WTC11 (cell line): ENCODE measurements around the gene C16orf95. TPM values are rescaled to one million over a fixed set of nuclear protein-coding genes. Genes with fewer than 3 reads are reported as not detected.

Source experiments
- ATAC-seq: fragments of 200-7000 bp; cut with Tn5 transposase; 2 replicates; pipeline ENCODE4 v1.10.0; 2021; ENCODE audit warnings: mild to moderate bottlenecking, moderate library complexity
- CTCF ChIA-PET: fragments of 300-600 bp; sonication (Branson Sonifier 250); formaldehyde crosslinking; loops from one replicate; lab custom pipeline; 2021; ENCODE audit warnings: antibody characterized with exemption; lab: Charles Lee
- POLR2A ChIA-PET: fragments of 350-600 bp; sonication (Branson Sonifier 250); formaldehyde crosslinking; loops from one replicate; lab custom pipeline; 2021; ENCODE audit warnings: antibody characterized with exemption; lab: Charles Lee
- DNase-seq: peaks from one replicate; pipeline ENCODE4 v3.0.0; 2021; ENCODE audit warnings: low spot score
- H3K27ac Mint-ChIP-seq: 2 replicates; pipeline ENCODE4 v1.8.0; 2021; ENCODE audit warnings: mixed read lengths
- H3K27me3 Mint-ChIP-seq: 2 replicates; pipeline ENCODE4 v1.8.0; 2021; ENCODE audit warnings: low read depth, mild to moderate bottlenecking, moderate library complexity, mixed read lengths
- H3K36me3 Mint-ChIP-seq: 2 replicates; pipeline ENCODE4 v1.8.0; 2021; ENCODE audit warnings: mixed read lengths
- H3K4me1 Mint-ChIP-seq: 2 replicates; pipeline ENCODE4 v1.8.0; 2022; ENCODE audit warnings: mixed read lengths
- H3K4me3 Mint-ChIP-seq: 2 replicates; pipeline ENCODE4 v1.8.0; 2021; ENCODE audit warnings: mild to moderate bottlenecking, moderate library complexity, mixed read lengths
- H3K9me3 Mint-ChIP-seq: 2 replicates; pipeline ENCODE4 v1.8.0; 2021; ENCODE audit warnings: mixed read lengths
- CREB1 ChIP-seq: sonication (generic); formaldehyde crosslinking; IDR thresholded peaks from 2 replicates; pipeline ENCODE4 v1.8.0; 2023; ENCODE audit warnings: mild to moderate bottlenecking, missing genetic modification reagents
- GTF2I ChIP-seq: fragments of 250-450 bp; sonication (Bioruptor Pico); conservative IDR thresholded peaks from 2 replicates; pipeline ENCODE4 v1.4.0; 2021; ENCODE audit warnings: mild to moderate bottlenecking
- MYBL2 ChIP-seq: sonication (generic); formaldehyde crosslinking; IDR thresholded peaks from 2 replicates; pipeline ENCODE4 v1.8.1; 2023; ENCODE audit warnings: mild to moderate bottlenecking, moderate library complexity, missing genetic modification reagents
- NR1H2 ChIP-seq: sonication (generic); formaldehyde crosslinking; IDR thresholded peaks from 2 replicates; pipeline ENCODE4 v1.9.0; 2021; ENCODE audit warnings: mild to moderate bottlenecking, moderate library complexity, missing genetic modification reagents
- NR3C1 ChIP-seq: sonication (generic); formaldehyde crosslinking; conservative IDR thresholded peaks from 2 replicates; pipeline ENCODE4 v1.8.1; 2023; ENCODE audit warnings: low read depth, mild to moderate bottlenecking, missing genetic modification reagents
- RELA ChIP-seq: sonication (generic); formaldehyde crosslinking; IDR thresholded peaks from 2 replicates; pipeline ENCODE4 v1.8.1; 2022; ENCODE audit warnings: missing genetic modification reagents, mild to moderate bottlenecking, borderline replicate concordance
- RORB ChIP-seq: fragments of 250-450 bp; sonication (Bioruptor Pico); IDR thresholded peaks from 2 replicates; pipeline ENCODE4 v1.9.0; 2021; ENCODE audit warnings: mild to moderate bottlenecking
- ZNF232 ChIP-seq: sonication (generic); formaldehyde crosslinking; IDR thresholded peaks from 2 replicates; pipeline ENCODE4 v1.8.0; 2022; ENCODE audit warnings: mild to moderate bottlenecking, missing genetic modification reagents
- ZNF263 ChIP-seq: sonication (generic); formaldehyde crosslinking; IDR thresholded peaks from 2 replicates; pipeline ENCODE4 v1.8.1; 2022; ENCODE audit warnings: low read depth, mild to moderate bottlenecking, moderate library complexity, missing genetic modification reagents
- ZNF416 ChIP-seq: fragments of 250-450 bp; sonication (Bioruptor Pico); IDR thresholded peaks from 2 replicates; pipeline ENCODE4 v1.9.0; 2021; ENCODE audit warnings: mild to moderate bottlenecking, inconsistent platforms
- ZNF423 ChIP-seq: fragments of 250-450 bp; sonication (Bioruptor Pico); IDR thresholded peaks from 2 replicates; pipeline ENCODE4 v2.1.2; 2022; ENCODE audit warnings: mild to moderate bottlenecking, moderate library complexity
- ZNF671 ChIP-seq: fragments of 250-450 bp; sonication (Bioruptor Pico); IDR thresholded peaks from 2 replicates; pipeline ENCODE4 v1.8.0; 2021; ENCODE audit warnings: mild to moderate bottlenecking
- total RNA-seq: library from RNA; stranded (reverse); gene quantifications from 3 replicates; pipeline ENCODE4 v1.2.3, GENCODE V29; 2021
- TF ChIP-seq, protein P1 (sequence below): sonication (generic); formaldehyde crosslinking; IDR thresholded peaks from 2 replicates; pipeline ENCODE4 v1.8.1; 2023; ENCODE audit warnings: mild to moderate bottlenecking, missing genetic modification reagents, moderate library complexity
- TF ChIP-seq, protein P2 (sequence below): fragments of 250-450 bp; sonication (Bioruptor Pico); IDR thresholded peaks from 2 replicates; pipeline ENCODE4 v1.9.0; 2021; ENCODE audit warnings: mild to moderate bottlenecking
- TF ChIP-seq, protein P3 (sequence below): sonication (generic); formaldehyde crosslinking; IDR thresholded peaks from 2 replicates; pipeline ENCODE4 v1.8.1; 2023; ENCODE audit warnings: mild to moderate bottlenecking, missing genetic modification reagents
- TF ChIP-seq, protein P4 (sequence below): sonication (generic); formaldehyde crosslinking; IDR thresholded peaks from 2 replicates; pipeline ENCODE4 v1.8.0; 2022; ENCODE audit warnings: mild to moderate bottlenecking, missing genetic modification reagents
- TF ChIP-seq, protein P5 (sequence below): fragments of 250-450 bp; sonication (Bioruptor Pico); IDR thresholded peaks from 2 replicates; pipeline ENCODE4 v1.9.0; 2021; ENCODE audit warnings: mild to moderate bottlenecking, borderline replicate concordance
- TF ChIP-seq, protein P6 (sequence below): fragments of 250-450 bp; sonication (Bioruptor Pico); IDR thresholded peaks from 2 replicates; pipeline ENCODE4 v1.9.0; 2021; ENCODE audit warnings: mild to moderate bottlenecking
- TF ChIP-seq, protein P7 (sequence below): sonication (generic); formaldehyde crosslinking; IDR thresholded peaks from 2 replicates; pipeline ENCODE4 v1.8.1; 2023; ENCODE audit warnings: mild to moderate bottlenecking, missing genetic modification reagents
- TF ChIP-seq, protein P8 (sequence below): sonication (generic); formaldehyde crosslinking; IDR thresholded peaks from 2 replicates; pipeline ENCODE4 v1.8.0; 2023; ENCODE audit warnings: missing genetic modification reagents, mild to moderate bottlenecking, borderline replicate concordance

C16orf95 gene
- total RNA-seq, 1 experiment from 2014 or later: 5.7 TPM

DNA sequence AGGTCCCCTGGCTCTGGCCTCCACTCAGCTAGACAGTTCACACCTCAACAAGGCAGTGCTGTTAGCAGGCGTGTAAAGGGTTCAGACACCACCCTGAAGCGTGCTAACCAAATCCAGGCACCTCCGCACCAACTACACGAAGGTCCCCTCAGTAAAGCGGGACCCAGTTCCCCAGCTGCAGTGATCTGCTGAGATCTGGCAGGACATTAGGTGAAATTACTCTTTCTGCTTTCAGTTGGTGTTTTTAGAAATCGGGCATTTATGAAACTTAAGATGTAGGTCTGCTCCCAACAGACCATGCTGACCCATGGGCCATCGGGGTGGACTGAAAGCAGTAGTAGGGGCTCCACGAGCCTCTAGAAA, 39.3 kb upstream of the C16orf95 start:
- POLR2A ChIA-PET: interaction anchor here (0.7 kb wide), 1 partner anchor 17 kb away, joined by 6 read pairs; no protein-coding TSS in a partner anchor
- no peak overlapping the region for H3K4me3 Mint-ChIP-seq

More for the DNA sequence above, 39.3 kb upstream of the C16orf95 start:
- no peak for TF ChIP-seq RORB (CRISPR knock-in tag)
- TF ChIP-seq NR1H2: no peak
- no peak for TF ChIP-seq RELA (CRISPR knock-in tag)
- TF ChIP-seq, protein P1, sequence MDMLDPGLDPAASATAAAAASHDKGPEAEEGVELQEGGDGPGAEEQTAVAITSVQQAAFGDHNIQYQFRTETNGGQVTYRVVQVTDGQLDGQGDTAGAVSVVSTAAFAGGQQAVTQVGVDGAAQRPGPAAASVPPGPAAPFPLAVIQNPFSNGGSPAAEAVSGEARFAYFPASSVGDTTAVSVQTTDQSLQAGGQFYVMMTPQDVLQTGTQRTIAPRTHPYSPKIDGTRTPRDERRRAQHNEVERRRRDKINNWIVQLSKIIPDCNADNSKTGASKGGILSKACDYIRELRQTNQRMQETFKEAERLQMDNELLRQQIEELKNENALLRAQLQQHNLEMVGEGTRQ (CRISPR knock-in tag): no peak
- TF ChIP-seq ZNF232 (CRISPR knock-in tag): no peak
- TF ChIP-seq ZNF423 (CRISPR knock-in tag): no peak
- TF ChIP-seq, protein P2, sequence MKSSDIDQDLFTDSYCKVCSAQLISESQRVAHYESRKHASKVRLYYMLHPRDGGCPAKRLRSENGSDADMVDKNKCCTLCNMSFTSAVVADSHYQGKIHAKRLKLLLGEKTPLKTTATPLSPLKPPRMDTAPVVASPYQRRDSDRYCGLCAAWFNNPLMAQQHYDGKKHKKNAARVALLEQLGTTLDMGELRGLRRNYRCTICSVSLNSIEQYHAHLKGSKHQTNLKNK: no peak
- no peak for TF ChIP-seq NR3C1 (CRISPR knock-in tag)
- TF ChIP-seq CREB1: no peak
- TF ChIP-seq ZNF671 (CRISPR knock-in tag): no peak
- TF ChIP-seq, protein P3, sequence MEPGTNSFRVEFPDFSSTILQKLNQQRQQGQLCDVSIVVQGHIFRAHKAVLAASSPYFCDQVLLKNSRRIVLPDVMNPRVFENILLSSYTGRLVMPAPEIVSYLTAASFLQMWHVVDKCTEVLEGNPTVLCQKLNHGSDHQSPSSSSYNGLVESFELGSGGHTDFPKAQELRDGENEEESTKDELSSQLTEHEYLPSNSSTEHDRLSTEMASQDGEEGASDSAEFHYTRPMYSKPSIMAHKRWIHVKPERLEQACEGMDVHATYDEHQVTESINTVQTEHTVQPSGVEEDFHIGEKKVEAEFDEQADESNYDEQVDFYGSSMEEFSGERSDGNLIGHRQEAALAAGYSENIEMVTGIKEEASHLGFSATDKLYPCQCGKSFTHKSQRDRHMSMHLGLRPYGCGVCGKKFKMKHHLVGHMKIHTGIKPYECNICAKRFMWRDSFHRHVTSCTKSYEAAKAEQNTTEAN (CRISPR knock-in tag): no peak
- TF ChIP-seq, protein P4, sequence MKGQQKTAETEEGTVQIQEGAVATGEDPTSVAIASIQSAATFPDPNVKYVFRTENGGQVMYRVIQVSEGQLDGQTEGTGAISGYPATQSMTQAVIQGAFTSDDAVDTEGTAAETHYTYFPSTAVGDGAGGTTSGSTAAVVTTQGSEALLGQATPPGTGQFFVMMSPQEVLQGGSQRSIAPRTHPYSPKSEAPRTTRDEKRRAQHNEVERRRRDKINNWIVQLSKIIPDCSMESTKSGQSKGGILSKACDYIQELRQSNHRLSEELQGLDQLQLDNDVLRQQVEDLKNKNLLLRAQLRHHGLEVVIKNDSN: no peak
- TF ChIP-seq, protein P5, sequence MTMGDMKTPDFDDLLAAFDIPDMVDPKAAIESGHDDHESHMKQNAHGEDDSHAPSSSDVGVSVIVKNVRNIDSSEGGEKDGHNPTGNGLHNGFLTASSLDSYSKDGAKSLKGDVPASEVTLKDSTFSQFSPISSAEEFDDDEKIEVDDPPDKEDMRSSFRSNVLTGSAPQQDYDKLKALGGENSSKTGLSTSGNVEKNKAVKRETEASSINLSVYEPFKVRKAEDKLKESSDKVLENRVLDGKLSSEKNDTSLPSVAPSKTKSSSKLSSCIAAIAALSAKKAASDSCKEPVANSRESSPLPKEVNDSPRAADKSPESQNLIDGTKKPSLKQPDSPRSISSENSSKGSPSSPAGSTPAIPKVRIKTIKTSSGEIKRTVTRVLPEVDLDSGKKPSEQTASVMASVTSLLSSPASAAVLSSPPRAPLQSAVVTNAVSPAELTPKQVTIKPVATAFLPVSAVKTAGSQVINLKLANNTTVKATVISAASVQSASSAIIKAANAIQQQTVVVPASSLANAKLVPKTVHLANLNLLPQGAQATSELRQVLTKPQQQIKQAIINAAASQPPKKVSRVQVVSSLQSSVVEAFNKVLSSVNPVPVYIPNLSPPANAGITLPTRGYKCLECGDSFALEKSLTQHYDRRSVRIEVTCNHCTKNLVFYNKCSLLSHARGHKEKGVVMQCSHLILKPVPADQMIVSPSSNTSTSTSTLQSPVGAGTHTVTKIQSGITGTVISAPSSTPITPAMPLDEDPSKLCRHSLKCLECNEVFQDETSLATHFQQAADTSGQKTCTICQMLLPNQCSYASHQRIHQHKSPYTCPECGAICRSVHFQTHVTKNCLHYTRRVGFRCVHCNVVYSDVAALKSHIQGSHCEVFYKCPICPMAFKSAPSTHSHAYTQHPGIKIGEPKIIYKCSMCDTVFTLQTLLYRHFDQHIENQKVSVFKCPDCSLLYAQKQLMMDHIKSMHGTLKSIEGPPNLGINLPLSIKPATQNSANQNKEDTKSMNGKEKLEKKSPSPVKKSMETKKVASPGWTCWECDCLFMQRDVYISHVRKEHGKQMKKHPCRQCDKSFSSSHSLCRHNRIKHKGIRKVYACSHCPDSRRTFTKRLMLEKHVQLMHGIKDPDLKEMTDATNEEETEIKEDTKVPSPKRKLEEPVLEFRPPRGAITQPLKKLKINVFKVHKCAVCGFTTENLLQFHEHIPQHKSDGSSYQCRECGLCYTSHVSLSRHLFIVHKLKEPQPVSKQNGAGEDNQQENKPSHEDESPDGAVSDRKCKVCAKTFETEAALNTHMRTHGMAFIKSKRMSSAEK (CRISPR knock-in tag): no peak
- TF ChIP-seq, protein P6, sequence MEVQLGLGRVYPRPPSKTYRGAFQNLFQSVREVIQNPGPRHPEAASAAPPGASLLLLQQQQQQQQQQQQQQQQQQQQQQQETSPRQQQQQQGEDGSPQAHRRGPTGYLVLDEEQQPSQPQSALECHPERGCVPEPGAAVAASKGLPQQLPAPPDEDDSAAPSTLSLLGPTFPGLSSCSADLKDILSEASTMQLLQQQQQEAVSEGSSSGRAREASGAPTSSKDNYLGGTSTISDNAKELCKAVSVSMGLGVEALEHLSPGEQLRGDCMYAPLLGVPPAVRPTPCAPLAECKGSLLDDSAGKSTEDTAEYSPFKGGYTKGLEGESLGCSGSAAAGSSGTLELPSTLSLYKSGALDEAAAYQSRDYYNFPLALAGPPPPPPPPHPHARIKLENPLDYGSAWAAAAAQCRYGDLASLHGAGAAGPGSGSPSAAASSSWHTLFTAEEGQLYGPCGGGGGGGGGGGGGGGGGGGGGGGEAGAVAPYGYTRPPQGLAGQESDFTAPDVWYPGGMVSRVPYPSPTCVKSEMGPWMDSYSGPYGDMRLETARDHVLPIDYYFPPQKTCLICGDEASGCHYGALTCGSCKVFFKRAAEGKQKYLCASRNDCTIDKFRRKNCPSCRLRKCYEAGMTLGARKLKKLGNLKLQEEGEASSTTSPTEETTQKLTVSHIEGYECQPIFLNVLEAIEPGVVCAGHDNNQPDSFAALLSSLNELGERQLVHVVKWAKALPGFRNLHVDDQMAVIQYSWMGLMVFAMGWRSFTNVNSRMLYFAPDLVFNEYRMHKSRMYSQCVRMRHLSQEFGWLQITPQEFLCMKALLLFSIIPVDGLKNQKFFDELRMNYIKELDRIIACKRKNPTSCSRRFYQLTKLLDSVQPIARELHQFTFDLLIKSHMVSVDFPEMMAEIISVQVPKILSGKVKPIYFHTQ (CRISPR knock-in tag): no peak
- TF ChIP-seq, protein P7, sequence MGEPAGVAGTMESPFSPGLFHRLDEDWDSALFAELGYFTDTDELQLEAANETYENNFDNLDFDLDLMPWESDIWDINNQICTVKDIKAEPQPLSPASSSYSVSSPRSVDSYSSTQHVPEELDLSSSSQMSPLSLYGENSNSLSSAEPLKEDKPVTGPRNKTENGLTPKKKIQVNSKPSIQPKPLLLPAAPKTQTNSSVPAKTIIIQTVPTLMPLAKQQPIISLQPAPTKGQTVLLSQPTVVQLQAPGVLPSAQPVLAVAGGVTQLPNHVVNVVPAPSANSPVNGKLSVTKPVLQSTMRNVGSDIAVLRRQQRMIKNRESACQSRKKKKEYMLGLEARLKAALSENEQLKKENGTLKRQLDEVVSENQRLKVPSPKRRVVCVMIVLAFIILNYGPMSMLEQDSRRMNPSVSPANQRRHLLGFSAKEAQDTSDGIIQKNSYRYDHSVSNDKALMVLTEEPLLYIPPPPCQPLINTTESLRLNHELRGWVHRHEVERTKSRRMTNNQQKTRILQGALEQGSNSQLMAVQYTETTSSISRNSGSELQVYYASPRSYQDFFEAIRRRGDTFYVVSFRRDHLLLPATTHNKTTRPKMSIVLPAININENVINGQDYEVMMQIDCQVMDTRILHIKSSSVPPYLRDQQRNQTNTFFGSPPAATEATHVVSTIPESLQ (CRISPR knock-in tag): no peak
- no peak for TF ChIP-seq GTF2I (CRISPR knock-in tag)
- TF ChIP-seq, protein P8, sequence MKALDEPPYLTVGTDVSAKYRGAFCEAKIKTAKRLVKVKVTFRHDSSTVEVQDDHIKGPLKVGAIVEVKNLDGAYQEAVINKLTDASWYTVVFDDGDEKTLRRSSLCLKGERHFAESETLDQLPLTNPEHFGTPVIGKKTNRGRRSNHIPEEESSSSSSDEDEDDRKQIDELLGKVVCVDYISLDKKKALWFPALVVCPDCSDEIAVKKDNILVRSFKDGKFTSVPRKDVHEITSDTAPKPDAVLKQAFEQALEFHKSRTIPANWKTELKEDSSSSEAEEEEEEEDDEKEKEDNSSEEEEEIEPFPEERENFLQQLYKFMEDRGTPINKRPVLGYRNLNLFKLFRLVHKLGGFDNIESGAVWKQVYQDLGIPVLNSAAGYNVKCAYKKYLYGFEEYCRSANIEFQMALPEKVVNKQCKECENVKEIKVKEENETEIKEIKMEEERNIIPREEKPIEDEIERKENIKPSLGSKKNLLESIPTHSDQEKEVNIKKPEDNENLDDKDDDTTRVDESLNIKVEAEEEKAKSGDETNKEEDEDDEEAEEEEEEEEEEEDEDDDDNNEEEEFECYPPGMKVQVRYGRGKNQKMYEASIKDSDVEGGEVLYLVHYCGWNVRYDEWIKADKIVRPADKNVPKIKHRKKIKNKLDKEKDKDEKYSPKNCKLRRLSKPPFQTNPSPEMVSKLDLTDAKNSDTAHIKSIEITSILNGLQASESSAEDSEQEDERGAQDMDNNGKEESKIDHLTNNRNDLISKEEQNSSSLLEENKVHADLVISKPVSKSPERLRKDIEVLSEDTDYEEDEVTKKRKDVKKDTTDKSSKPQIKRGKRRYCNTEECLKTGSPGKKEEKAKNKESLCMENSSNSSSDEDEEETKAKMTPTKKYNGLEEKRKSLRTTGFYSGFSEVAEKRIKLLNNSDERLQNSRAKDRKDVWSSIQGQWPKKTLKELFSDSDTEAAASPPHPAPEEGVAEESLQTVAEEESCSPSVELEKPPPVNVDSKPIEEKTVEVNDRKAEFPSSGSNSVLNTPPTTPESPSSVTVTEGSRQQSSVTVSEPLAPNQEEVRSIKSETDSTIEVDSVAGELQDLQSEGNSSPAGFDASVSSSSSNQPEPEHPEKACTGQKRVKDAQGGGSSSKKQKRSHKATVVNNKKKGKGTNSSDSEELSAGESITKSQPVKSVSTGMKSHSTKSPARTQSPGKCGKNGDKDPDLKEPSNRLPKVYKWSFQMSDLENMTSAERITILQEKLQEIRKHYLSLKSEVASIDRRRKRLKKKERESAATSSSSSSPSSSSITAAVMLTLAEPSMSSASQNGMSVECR (CRISPR knock-in tag): no peak
- TF ChIP-seq MYBL2 (CRISPR knock-in tag): no peak
- TF ChIP-seq ZNF263 (CRISPR knock-in tag): no peak
- TF ChIP-seq ZNF416: no peak
- H3K36me3 Mint-ChIP-seq: peaks cover 15% of the 10 kb centered on the region
- H3K9me3 Mint-ChIP-seq: no peaks in the 10 kb centered on the region
- H3K27ac Mint-ChIP-seq: peak overlapping the region; percentile 68; the same call in 1 of the 2 replicates
- CTCF ChIA-PET: interaction anchor here (0.6 to 1.1 kb wide), 4 partner anchors 11 to 107 kb away, joined by 3 to 5 read pairs (median 4); no protein-coding TSS in a partner anchor
- no peaks in the 10 kb centered on the region for H3K27me3 Mint-ChIP-seq
- no peaks in the 10 kb centered on the region for H3K4me1 Mint-ChIP-seq
- ATAC-seq: no peak
- DNase-seq: no peak
